NCI-H2227 treated with DMSO at 0.1 percent for 48 hours (cell line): ENCODE data around the gene ZNF260.
"Not testable (repeated sequence)": the region's sequence is repeated elsewhere in the genome, so short reads cannot be mapped to it uniquely, and the experiment has no call there.

Source experiments
- DNase-seq: peaks from one replicate; lab custom pipeline; 2025; lab: John Stamatoyannopoulos, UW

ZNF260 gene

DNA sequence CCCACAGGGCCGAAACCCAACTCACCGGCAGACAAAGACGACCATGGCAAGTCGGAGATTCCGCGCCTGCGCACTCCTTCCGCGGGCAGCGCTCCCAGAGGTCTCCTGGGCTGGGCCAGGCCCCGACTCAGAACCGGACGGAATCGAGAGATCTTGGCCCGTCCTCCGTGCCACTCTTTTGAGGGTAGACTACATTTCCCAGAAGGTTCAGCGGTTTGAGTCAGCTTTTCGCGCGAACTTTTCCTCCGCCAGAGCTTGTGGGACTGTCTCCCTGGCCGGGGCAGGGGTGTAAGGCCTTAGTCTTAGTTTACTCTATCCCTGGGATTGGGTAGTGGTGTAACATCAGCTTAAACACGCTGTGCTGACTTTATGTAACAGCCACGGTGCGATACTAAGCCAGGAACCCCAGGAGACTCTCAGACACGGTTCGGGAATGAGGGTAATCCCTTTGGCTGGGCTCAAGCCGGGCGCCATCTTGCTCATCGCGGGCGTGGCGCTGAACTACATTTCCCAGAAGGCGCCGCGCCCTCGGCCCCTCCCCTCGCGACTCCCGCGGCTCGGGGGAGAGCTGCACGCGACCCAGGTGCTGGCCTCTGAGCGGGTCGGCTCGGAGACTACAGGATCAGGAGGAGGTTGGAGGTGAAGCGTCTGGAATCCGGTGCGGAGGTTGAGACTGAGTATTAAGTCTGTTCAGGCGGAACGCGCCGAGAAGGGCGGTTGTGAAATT lies at the start of gene ZNF260:
TSS of gene ZNF260 (minus strand) at position 78 of the 727 bp plus-strand sequence. CDS start 13,033 bp downstream, outside the sequence.
- peak; percentile 89 for DNase-seq

DNA sequence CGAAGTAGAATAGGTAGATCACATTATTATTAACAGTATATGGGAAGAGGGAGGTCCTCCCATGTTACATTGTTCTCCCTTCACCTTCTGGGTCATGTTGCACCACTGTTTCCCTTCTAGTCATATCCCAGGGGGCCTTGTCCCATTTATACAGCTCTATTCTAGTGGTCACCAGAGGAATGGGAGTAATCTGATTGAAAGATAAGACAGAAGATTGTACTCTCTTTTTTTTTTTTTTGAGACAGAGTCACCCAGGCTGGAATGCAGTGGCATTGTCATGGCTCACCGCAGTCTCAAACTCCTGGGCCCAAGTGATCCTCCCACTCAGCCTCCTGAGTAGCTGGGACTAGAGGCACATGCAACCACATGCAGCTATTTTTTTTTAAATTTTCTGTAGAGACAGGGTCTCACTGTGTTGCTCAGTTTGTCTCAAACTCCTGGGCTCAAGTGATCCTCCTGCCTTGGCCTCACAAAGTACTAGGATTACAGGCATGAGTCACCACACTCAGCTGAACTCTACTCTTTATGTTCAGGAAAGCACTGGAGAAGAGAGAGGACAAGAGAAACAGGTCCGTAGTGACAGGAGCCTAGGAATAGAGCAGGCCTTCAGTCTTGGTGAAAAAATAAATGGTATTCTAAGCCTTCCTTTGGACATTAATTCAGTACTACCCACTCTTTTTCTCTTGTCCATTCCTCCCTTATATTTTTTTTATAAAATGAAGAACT lies 49.4 kb upstream of the ZNF260 start:
- DNase-seq: no peak

DNA sequence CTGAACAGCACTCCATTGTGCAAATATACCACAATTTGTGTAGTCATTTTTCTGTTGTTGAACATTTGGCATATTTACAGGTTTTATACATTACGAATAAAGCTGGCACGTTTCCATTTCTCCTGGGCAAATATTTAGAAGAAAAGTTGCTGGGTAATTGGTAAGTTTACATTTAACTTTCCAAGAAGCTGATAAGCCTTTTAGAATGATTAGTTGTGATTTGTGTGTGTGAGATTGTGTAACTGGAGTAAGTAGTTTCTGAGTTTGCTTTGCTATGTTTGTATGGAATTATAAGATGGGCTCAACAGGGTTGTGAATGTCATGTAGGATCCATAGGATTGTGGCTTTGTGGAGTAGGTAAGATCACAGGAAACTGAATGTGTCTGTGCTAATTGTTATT lies 46.7 kb upstream of the ZNF260 start:
- DNase-seq: no peak

DNA sequence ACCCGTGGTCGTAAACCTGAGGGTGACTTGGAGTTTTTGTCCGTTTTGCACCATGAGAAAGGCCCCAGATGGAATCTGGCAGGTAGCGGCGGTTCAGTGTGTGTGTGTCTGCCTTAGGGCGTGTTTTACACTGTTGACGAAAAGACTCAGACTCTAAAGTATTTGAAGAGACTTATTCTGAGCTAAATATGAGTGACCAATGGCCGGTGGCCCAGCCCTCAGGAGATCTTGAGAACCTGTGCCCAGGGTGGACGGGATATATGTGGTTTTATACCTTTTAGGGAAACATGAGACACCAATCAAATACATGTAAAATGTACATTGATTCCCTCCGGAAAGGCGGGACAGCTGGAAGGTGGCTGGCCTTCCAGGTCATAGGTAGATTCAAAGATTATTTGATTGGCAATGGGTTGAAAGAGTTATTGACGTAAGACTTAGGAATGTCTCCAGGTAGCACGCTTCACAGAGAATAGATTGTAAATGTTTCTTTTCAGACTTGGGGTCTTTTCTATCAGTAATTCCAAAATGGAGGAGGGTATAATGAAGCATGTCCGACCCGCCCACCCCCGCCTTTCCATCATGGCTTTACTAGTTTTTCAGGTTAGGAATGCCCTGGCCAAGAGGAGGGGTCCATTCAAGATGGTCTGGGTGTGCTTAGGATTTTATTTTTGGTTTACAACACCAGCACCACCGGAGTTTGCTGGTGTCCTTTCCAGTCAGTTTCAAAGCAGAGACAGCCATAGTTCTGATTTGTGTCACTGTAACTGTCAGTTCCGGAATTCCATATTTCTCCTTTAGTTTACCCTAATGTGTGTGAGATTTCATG lies 46.0 kb upstream of the ZNF260 start:
- no peak for DNase-seq

DNA sequence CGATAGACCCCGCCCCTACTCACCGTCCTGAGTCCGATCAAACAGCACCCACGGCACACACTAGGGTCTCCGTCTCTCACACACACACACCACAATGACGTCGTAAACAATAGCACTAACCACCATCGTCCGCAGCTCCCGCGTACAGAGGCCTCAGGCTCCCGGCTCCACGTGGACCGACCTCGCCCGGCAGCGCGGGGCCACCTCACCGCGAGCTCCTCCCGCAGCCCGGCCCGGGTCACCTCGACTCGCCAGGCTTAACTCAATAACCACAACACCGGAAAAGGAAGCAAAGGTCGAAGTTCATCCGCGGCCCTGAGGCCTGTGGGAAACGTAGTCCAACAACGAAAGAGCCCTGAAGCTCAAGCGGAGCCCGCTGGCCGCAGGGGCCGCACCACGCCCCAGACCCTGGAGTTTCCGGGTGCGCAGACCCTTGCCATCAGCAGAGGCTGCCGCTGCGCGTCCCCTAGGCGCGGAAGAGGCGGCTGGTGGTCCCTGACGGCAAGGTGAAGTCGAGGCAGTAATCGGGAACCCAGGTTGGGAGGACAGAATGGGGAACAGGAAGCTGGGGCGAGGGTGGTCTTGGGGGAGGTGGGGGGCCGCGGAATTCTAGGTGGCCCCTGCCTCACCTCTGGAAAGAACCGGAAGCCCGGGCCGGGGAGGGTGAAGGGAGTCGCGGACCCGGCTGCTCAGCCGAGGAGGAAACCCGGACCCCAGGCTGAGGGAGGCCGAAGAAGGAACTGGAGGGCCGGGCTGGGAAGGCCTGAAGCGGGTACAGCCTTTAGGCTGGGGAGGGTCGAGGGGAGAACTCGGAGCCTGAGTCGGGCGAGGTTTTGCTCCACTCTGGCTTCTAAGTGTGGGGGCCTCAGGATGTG lies 45.2 kb upstream of the ZNF260 start, which contains the start of gene ZNF529:
TSS of gene ZNF529 (minus strand) at position 273 of the 875 bp plus-strand sequence. CDS start 946 bp downstream, outside the sequence.
- DNase-seq: peak; percentile 85

DNA sequence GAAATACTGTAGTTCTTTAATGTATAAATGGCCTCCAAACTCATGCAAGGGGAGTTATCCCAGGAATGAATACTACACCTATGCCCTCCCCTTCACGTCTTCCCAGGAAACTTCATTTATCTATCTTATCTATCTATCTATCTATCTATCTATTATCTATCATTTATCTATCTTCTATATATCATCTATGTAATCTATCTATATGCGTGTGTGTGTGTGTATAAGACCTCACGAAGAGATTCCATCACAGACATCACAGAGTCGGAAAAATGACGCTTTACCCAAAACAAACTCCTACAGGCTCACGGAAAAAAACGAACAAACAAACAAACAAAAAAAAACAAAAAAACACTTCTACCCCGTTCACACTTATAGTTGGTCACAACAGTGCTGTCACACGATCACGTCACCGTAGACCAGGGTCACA lies 44.5 kb upstream of the ZNF260 start:
- DNase-seq: no peak

DNA sequence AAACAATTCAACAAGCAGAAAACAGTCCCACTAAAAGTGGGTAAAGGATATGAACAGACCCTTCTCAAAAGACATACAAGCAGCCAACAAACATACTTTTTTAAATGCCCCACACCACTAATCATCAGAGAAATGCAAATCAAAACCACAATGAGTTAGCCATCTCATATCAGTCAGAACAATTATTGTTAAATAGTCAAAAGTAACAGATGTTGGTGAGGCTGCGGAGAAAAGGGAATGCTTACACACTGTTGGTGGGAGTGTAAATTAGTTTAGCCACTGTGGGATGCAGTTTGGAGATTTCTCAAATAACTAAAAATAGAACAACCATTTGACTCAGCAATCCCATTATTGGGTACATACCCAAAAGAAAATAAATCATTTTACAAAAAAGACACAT lies 36.3 kb upstream of the ZNF260 start:
- no peak for DNase-seq

DNA sequence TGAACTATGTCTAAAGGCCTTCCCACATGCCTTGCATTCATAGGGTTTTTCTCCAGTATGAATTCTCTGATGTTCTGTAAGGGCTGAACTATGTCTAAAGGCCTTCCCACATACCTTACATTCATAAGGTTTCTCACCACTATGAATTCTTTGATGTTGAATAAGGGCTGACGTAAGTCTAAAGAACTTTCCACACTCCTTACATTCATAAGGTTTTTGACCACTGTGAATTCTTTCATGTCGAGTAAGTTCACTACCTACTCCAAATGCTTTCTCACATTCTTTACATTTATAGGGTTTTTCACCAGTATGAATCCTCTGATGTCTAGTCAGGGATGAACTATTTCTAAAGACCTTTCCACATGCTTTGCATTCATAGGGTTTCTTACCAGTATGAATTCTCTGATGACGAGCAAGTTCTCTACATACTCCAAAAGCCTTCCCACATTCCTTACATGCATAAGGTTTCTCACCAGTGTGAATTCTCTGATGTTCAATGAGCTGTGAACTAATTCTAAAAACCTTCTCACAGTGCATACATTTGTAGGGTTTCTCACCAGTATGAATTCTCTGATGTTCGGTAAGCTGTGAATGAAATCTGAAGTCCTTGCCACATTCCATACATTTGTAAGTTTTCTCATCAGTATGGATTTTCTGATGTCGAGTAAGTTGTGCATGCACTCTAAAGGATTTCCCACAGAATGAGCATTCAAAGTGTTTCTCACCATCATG lies 19.1 kb upstream of the ZNF260 start:
- DNase-seq: no peak

DNA sequence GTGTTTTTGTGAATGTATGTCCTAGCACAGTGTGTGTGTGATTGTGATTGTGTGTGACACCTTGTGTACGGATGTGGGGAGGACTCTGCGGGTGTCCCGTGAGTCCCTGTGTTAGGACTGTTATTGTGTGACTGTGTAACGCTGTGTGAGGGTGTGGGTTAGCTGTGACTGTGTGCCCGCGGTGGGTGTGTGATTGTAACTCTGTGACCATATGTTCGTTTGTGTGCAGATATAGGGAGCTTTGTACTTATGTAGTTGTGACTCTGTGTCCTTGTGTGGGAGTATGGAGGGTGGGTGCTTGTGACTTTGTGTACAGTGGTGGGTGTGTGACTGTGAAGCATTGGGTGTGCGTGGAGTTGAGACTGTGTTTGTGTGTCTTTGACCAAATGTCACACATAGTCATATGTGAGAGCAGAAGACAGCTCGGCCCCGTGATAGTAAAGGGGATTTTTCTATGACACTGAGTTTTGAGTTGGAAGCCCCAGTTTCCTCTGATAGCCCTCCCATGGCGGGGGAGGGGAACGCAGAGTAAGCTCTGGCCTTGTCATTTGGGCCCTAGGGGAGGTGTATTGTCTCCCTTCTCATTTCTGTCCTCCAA lies 949 bp upstream of the ZNF260 start:
- no peak for DNase-seq

DNA sequence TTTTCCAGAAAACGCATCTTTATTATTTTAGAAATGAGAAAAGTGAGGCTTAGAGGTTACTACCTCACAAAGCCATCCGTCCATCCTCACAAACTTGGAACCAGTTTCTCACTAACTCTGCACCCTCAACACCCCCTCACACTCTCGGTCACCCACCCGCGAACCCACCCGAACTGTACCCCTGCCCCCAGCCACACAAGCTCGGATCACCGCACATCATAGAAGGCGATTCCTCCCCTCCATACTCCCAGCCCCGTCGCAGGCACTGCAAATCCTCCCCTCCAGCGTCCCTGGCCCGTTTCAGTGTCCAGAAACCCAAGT lies 238 bp downstream of the ZNF260 start:
- DNase-seq: no peak

DNA sequence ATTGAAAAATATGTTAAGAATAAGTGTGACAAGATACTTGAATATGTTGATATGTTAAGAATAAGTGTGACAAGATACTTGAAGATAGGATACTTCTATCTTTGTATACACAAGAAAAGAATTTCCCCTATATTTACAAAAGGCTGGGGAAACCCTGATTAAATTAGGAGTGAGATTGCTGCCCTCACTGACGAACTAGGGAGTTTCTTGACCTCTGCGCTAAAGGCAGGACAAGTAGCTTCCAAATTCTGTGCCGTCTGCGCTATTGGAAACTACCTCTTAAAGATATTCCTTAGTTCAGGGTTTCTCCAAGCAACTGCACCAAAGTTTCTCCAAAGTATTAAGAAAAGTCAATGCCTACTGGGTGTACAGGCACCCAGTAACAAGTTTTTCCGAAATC lies 730 bp downstream of the ZNF260 start:
- no peak for DNase-seq

DNA sequence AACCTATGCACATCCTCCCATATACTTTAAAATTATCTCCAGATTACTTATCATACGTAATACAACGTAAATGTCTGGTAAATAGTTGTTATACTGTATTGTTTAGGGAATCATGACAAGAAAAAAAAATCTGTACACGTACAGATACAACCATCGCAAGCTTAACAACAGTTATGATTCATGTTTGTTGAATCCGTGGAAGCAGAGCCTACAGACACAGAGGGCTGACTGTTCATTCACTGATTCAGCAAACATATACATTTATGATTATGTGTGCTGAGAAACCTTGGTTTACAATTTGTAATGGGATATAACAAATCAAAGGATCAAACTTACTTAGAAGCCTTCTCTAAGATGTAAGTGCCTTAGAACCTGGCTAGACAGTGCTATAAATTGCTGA lies 1.5 kb downstream of the ZNF260 start:
- DNase-seq: no peak

DNA sequence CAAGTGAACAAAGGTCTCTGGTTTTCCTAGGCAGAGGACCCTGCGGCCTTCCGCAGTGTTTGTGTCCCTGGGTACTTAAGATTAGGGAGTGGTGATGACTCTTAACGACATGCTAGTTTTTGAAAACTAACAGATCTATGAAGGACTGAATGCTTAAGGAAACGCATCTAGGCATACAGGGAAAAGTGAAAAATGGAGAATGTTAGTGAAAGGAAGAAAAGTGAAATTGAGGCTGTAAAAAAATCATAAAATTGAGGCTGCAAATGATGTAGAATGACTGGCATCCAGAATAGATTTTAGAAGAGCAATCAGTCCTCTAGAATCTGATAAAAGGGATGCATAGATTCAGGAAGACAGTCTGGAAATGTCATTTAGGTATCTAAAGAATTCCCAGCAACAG lies 3.5 kb downstream of the ZNF260 start:
- DNase-seq: no peak

DNA sequence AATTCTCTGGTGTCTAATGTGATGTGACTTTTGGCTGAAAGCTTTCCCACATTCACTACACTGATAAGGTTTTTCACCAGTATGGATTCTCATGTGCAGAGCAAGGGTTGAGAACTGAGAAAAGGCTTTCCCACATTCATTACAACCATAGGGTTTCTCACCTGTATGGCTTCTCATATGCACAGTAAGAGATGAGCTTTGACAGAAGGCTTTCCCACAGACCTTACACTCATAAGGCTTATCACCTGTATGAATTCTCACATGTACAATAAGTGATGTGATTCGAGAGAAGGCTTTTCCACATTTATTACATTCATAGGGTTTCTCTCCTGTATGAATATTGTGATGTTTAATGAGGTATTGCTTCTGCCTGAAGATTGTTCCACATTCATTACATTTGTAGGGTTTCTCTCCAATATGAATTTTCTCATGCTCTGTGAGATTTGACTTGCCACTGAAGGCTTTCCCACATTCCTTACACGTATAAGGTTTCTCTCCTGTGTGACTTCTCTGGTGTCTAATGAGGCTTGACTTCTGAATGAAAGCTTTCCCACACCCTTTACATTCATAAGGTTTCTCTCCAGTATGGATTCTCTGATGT lies 14.0 kb downstream of the ZNF260 start:
- DNase-seq: no peak

DNA sequence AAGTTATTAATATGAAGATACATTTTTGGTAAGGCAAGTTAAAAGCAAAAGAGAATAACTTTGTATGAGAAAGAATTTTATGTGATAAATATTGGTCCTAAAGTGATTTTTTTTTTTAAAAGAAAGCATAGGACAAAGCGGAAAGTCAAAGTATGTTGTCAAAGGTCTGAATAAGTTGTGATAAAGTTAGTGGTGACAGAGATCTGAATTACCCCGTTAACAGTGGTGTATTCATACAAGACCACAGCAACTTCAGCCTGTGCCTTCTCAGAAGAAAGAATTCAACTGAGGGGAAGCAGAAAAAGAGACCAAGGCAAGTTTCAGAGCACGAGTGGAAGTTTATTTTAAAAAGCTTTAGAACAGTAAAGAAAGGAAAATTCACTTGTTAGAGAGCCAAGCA lies 19.7 kb downstream of the ZNF260 start:
- DNase-seq: no peak

DNA sequence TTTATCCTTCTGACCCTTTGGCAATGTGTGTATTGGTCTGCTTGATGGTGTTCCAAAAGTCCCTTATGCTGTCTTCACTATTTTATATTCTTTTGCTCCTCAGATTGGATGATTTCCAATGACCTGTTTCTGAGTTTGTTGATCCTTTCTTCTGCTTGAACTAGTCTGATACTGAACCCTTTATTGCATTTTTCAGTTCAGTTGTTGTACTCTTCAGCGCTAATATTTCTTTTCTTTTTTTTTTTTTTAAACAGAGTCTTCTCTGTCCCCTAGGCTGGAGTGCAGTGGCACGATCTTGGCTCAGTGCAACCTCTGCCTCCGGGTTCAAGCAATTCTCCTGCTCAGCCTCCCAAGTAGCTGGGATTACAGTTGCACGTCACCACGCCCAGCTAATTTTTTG lies 26.1 kb downstream of the ZNF260 start:
- no peak for DNase-seq

DNA sequence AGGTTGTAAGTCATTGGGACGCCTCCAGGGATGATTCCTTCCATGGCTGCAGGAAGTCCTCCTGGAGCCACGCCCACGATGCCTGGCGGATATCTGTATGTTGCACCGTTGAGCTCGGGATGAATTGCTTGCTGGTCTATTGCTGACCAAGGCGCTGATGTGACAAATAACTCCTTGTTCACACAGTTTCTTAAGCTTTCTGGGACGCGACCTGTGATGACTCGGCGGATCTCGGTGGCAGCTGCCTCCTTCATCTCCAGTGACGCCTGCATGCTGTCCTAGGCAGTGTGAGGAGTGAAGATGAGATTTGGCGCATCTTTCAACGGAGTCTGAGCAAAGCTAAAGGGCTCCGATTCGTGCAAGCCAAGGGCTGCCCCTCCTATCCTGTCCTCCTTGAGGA lies 31.1 kb downstream of the ZNF260 start:
- DNase-seq: no peak

DNA sequence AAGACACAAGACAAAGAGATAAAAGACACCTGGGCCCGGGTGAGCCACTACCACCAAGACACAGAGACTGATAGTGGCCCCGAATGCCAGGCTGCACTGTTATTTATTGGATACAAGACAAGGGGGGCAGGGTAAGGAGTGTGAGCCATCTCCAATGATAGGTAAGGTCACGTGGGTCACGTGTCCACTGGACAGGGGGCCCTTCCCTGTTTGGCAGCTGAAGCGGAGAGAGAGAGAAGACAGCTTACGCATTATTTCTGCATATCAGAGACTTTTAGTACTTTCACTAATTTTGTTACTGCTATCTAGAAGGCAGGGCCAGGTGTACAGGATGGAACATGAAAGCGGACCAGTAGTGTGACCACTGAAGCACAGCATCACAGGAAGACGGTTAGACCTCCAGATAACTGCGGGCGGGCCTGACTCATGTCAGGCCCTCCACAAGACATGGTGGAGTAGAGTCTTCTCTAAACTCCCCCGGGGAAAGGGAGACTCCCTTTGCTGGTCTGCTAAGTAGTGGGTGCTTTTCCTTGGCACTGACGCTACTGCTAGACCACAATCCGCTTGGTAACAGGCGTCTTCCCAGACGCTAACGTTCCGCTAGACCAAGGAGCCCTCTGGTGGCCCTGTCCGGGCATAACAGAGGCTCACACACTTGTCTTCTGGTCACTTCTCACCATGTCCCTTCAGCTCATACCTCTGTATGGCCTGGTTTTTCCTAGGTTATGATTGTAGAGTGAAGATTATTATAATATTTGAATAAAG lies 35.2 kb downstream of the ZNF260 start:
- not testable (repeated sequence) for DNase-seq

DNA sequence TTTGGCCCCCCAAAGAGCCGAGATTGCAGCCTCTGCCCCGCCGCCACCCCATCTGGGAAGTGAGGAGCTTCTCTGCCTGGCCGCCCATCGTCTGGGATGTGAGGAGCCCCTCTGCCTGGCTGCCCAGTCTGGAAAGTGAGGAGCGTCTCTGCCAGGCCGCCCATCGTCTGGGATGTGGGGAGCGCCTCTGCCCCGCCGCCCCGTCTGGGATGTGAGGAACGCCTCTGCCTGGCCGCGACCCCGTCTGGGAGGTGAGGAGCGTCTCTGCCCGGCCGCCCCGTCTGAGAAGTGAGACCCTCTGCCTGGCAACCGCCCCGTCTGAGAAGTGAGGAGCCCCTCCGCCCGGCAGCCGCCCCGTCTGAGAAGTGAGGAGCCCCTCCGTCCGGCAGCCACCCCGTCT lies 37.2 kb downstream of the ZNF260 start:
- DNase-seq: not testable (repeated sequence)
